ENCODE measurements around the gene CD6.

DNA sequence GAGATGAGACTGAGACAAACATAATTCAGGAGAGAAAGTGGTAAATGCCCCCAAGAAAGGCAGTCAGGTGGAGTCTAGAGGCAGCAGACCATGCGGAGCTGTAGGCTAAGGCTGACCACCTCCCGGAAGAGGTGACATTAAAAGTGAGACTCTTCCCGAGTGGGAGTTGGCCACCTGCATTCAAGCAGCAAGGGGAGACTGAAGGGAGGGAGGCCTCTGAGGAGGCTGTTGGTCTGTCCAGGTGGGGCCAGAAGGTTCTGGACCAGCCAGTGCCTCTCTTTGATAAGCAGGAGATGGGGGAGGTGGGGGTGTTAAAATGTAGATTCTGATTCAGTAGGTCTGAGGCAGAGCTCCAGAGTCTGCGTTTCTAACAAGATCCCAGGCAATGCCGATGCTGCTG lies 37.5 kb downstream of the CD6 start:
- TF ChIP-seq CTCF (IDR thresholded peaks at IDR 0.05) = no peak
- TF ChIP-seq POLR2A (IDR thresholded peaks at IDR 0.05) = no peak
